Tibial artery (tissue), 4 donors: ENCODE data around the gene RGS8.

Source experiments
- DNase-seq, 2 donors: peaks; one replicate each; pipeline ENCODE4 v3.0.0-alpha.2; 2019
- H3K27ac ChIP-seq, 2 donors: fragments of 200-600 bp; sonication (generic) in 1 of 2; 1 replicate in 1 of 2; 2 replicates in 1 of 2; pipeline ENCODE4 v1.5.1; 2018 to 2019; ENCODE audit warnings: mild to moderate bottlenecking in 1 of 2
- H3K27me3 ChIP-seq, 2 donors: fragments of 200-600 bp; sonication (generic) in 1 of 2; one replicate each; pipeline versions ENCODE4 v1.5.1 to v1.6.0; 2016 to 2019
- H3K36me3 ChIP-seq, 3 donors: fragments of 200-600 bp; sonication (generic) in 2 of 3; one replicate each; pipeline ENCODE4 v1.5.1; 2016 to 2019; ENCODE audit warnings: mild to moderate bottlenecking in 2 of 3
- H3K4me1 ChIP-seq, 4 donors: fragments of 200-600 bp; sonication (generic) in 2 of 4; 1 replicate in 3 of 4; 2 replicates in 1 of 4; pipeline ENCODE4 v1.5.1; 2016 to 2019
- H3K4me3 ChIP-seq, 2 donors: fragments of 200-600 bp; sonication (generic) in 1 of 2; 1 replicate in 1 of 2; 2 replicates in 1 of 2; pipeline ENCODE4 v1.5.1; 2018 to 2019; ENCODE audit warnings: mild to moderate bottlenecking in 2 of 2
- H3K9me3 ChIP-seq, 3 donors: fragments of 200-600 bp; sonication (generic) in 1 of 3; one replicate each; pipeline ENCODE4 v1.5.1; 2016 to 2019
- intact Hi-C: fragments of 100-400 bp; cut with DNase I; formaldehyde crosslinking; loops from one replicate; pipeline ENCODE4 v1.15.0; 2023; ENCODE audit warnings: low total_unique reads
- TF ChIP-seq, protein P1 (sequence below), 2 experiments: fragments of 200-600 bp in 1 of 2; fragments of 450-650 bp in 1 of 2; IDR thresholded peaks; one replicate each; pipeline ENCODE4 v1.5.1; 2017 to 2019; ENCODE audit warnings: antibody characterized with exemption in 2 of 2, mild to moderate bottlenecking in 1 of 2, moderate library complexity in 1 of 2

The RGS8 gene

DNA sequence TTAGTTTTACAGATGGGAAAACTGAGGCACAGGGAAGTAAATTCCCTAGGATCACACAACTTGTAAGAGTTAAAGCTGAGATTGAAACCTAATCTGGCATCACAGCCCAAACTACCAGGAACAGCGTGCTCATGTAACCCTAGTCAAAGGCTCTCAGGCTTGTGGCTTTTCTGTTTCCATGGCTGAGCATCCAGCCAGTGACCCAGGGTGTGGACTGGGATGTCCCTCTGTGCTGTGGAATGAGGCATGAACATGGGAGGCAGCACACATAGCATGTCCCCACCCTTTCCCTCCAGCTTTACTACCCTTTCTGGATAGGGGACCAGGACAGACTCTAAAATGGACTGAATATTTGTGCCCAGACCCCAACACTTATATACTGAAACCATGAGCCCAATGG, 45.1 kb downstream of the RGS8 start:
- Histone ChIP-seq H3K4me3 (no peak overlapping the region), H3K9me3 (no peaks in the 10 kb centered on the region), H3K27me3 (no peaks in the 10 kb centered on the region), H3K36me3 (no peaks in the 10 kb centered on the region), H3K27ac (no peak overlapping the region), H3K4me1 (no peaks in the 10 kb centered on the region)
- no peak for DNase-seq
- intact Hi-C loops, result no loop called here
- TF ChIP-seq, protein P1, sequence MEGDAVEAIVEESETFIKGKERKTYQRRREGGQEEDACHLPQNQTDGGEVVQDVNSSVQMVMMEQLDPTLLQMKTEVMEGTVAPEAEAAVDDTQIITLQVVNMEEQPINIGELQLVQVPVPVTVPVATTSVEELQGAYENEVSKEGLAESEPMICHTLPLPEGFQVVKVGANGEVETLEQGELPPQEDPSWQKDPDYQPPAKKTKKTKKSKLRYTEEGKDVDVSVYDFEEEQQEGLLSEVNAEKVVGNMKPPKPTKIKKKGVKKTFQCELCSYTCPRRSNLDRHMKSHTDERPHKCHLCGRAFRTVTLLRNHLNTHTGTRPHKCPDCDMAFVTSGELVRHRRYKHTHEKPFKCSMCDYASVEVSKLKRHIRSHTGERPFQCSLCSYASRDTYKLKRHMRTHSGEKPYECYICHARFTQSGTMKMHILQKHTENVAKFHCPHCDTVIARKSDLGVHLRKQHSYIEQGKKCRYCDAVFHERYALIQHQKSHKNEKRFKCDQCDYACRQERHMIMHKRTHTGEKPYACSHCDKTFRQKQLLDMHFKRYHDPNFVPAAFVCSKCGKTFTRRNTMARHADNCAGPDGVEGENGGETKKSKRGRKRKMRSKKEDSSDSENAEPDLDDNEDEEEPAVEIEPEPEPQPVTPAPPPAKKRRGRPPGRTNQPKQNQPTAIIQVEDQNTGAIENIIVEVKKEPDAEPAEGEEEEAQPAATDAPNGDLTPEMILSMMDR (IDR thresholded peaks at IDR 0.05), result no peak

DNA sequence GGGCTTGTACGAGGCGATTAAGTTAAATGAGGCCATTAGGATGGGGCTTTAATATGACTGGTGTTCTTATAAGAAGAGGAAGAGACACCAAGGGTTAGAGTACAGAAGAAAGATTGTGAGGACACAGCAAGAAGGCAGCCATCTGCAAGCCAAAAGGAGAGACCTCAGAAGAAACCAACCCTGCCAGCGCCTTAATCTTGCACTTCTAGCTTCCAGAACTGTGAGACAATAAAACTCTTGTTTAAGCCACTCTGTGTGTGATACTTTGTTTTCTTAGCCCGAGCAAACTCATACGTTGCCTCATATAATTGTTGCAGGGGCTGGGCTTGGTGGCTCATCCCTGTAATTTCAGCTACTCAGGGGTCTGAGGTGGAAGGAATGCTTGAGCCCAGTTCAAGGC, 46.6 kb downstream of the RGS8 start:
- no peak overlapping the region for H3K4me3 ChIP-seq
- no peak for DNase-seq
- H3K27ac ChIP-seq, result no peak overlapping the region
- intact Hi-C loops, result no loop called here
- H3K4me1 ChIP-seq, result no peaks in the 10 kb centered on the region
- TF ChIP-seq, protein P1 (IDR thresholded peaks at IDR 0.05), result no peak
- no peaks in the 10 kb centered on the region for H3K9me3 ChIP-seq
- H3K27me3 ChIP-seq, result no peaks in the 10 kb centered on the region
- H3K36me3 ChIP-seq, result no peaks in the 10 kb centered on the region

DNA sequence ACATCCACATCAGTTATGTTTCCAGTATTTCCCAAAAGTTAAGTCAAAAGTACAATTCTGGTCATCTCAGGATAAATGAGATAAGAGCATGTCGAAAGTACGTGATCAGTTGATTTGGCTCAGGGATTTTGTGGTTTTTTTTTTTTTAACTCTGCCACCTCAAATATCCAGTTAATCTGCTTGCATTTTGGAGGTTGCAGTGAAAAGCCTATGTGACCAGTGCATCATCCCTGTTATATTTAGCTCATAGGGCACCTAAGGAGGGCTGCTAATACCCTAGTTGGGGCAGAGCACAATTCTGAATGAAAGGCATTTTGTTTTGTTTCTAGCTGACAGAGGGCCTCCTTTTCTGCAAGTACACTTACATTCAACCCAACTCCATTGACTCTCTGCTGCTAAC, 48.5 kb downstream of the RGS8 start:
- intact Hi-C loops, result no loop called here
- Histone ChIP-seq H3K27me3 (no peaks in the 10 kb centered on the region), H3K36me3 (no peaks in the 10 kb centered on the region), H3K4me3 (no peak overlapping the region), H3K4me1 (no peaks in the 10 kb centered on the region), H3K9me3 (no peaks in the 10 kb centered on the region), H3K27ac (no peak overlapping the region)
- no peak for DNase-seq
- TF ChIP-seq, protein P1 (IDR thresholded peaks at IDR 0.05), result no peak
